Kidney tubule cell (primary cell): Measurements from ENCODE around the gene MAP4.
"Not testable (repeated sequence)": the region's sequence is repeated elsewhere in the genome, so short reads cannot be mapped to it uniquely, and the experiment has no call there.

Source experiments
- DNase-seq: peaks from one replicate; pipeline ENCODE4 v3.0.0-alpha.2; 2018; ENCODE audit warnings: low spot score

Gene MAP4

GRCh38 chr3:47895241-47895640, 121.0 kb downstream of the MAP4 start:
- DNase-seq, result no peak

DNA sequence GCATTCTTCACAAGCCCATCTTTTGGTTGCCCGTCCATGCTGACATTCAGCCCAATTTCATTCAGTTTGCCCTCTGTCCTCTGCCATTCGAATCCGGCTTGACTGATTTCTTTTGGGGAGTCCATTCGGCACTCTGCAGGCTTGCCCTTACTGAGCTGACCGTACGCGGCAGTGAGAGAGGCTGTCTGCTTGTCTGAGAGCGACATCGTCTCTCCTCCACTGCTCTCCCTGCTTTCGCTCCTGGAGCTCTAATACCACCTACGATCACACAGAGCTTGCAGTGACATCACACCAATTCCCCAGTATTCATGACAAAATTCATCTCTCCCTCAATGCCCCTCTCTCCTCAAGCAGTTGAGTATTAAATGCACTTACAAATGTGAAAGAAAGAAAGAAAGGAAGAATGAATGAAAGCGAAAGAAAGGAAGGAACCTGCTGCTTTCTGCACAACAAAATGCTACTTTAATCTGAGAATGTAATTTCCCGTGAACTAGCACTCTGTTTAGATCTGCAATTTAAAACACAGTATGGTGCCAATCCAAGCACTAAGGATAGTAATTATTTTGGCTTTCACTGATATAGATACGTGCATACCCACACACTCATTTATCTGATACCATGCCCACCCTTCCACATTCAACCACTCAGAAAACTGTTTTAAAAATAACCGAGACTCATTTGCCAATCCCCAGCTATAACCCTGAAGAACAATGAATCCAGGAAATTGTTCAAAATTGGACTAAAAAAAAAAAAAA, 123.8 kb downstream of the MAP4 start:
- DNase-seq, result no peak

DNA sequence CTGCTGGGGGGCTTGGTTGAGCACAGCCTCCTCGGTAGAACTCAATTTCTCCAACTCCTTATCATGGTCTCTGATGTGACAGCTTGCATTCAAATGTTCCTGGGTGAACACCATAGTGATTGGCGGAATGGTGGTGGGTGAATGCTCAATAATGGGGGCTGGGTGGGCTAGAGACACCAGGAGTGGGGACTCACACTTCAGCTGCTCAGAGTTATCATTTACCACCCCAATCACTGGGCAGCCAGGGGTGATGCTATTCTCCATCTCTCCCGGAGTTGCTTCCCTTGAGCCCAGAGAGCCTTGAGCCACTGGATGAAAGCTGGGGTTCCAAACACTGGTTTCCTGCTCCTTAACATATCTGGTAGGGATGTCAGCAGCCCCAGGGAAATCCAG, 124.6 kb downstream of the MAP4 start:
- DNase-seq, result no peak

DNA sequence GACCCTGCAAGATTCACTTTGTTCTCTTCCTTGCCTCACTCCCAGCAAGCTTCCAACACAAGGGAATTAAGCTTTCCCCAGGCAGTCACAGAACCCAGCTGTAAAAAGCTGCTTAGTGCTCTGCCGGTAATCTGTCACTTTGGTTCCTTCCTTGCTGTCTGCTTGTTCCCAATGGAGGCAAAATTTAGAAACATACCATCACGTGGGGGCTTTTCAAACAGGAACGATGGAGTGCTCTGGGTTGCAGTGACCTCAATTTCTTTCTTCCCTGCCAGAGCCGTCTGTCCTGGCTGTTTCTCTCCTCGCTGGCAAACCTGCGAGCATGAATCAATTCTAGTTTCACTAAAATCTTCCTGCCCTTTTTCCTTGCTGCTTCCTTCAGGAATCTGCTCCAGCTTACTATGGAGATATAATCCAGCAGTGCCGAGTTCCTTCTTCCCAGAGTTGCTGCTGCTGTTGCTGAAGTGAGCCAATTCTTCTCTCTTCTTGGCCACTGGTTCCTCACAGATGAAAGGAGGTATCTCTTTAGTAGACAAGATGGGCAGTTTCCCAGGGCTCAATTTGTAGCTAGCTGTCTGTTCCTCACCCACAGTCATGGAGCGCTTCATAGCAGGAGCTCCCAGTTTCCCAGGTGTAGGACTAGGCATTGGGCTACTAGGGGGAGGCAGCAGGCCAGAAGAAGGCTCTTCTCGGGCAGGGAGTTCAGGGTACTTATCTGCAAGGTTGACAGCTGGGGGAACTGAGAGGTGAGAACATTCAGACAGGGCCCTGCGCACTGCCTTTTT, 125.2 kb downstream of the MAP4 start:
- DNase-seq, result no peak

GRCh38 chr3:47890126-47890827, 125.9 kb downstream of the MAP4 start:
- no peak for DNase-seq

DNA sequence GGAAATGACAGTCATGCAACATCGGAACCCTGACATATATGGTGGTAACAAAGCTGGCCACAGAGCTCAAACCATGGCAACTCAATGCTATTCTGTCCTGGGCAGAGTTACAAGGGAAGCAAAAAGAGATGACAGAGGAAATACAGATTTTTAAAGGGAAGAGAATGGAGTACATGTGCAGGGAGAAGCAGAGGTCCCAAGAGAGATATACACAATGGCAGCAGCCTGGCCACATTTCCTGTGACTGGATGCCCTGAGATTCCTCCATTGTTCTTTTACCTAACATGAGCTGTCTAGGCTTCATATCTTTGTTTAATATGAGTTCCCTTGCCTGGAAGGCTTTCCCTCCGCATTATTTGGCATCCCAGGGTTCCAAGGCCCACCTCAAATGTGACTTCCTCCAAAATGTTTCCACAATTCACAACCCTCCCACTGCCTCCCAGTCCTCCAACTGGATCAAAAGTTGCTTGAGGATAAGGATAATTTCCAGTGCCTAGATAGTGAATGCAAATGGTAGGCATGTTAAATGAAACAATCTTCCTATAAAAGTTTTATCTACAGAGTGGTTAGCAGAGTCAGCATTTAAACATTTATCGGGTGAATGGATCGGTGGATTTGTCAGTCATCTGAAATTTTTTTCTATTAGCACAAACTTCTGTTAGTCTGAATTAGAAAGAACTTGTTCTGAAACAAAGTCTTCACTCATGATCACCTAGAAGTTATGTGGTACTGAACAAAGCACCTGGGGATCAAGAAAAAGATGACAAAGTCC, 127.0 kb downstream of the MAP4 start:
- no peak for DNase-seq

DNA sequence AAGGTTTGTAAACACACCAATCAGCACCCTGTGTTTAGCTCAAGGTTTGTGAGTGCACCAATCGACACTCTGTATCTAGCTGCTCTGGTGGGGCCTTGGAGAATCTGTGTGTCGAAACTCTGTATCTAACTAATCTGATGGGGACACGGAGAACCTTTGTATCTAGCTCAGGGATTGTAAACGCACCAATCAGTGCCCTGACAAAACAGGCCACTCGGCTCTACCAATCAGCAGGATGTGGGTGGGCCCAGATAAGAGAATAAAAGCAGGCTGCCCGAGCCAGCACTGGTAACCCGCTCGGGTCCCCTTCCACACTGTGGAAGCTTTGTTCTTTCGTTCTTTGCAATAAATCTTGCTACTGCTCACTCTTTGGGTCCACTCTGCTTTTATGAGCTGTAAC, 128.2 kb downstream of the MAP4 start:
- DNase-seq, result not testable (repeated sequence)

DNA sequence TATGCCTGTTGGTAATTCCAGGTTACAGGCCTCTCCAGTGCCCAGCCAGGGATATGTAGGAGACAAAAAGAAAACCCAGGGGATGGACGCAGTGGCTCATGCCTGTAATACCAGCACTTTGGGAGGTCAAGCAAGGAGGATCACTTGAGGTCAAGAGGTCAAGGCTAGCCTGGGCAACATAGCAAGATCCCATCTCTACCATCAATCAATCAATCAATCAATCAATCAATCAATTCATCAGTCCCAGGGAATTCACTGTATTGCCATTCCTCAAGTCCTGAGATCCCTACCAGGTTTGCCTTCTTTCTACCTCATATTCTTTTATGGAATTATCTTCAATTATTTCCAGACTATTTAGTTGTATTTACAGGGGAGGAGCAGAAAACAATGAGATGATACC, 131.0 kb downstream of the MAP4 start:
- DNase-seq, result no peak

- no peak for DNase-seq
Measured at GRCh38 chr3:47884603-47885002, 131.6 kb downstream of the MAP4 start.

GRCh38 chr3:47882338-47882737, 133.9 kb downstream of the MAP4 start:
- DNase-seq, result no peak

DNA sequence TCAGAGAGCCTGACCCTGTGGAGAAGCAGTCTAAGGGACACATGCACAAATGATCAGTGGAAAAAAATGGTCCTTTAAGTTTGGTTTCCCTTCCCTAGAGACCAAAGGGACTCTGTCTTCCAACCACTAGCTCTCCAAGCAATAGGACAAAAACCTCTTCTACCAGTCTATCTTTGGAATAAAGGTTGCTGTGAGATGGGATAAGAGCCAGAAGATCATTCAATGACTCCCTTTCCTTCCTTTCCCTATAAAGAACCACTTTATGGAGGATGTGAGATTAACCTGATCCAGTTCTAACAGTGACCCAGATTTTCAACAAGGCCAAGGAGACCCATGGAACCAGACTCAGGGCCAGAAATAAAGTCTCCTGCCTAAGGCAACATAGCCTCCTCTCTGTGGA, 138.5 kb downstream of the MAP4 start:
- no peak for DNase-seq

DNA sequence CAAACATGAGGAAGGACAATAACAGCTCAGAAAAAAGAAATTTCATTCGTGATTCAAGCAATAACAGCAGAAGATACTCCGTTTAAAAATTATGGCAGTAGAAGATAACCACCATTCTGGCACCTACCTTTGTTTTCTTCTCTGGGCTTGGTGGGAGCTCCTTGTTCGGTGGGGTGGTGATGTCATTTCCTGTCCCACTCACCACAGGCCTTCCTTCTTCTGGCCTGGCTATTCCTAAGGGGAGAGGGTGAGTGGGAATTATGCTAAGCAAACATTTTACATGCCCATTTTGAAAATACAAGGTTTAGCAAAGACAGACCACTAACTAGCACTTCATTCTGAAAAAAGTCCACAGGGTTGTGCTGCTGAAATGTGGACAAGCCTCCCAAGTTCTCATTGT, 138.9 kb downstream of the MAP4 start:
- DNase-seq, result peak; percentile 33

GRCh38 chr3:47874913-47875312, 141.3 kb downstream of the MAP4 start:
- no peak for DNase-seq

GRCh38 chr3:47874438-47874837, 141.8 kb downstream of the MAP4 start:
- DNase-seq, result no peak

DNA sequence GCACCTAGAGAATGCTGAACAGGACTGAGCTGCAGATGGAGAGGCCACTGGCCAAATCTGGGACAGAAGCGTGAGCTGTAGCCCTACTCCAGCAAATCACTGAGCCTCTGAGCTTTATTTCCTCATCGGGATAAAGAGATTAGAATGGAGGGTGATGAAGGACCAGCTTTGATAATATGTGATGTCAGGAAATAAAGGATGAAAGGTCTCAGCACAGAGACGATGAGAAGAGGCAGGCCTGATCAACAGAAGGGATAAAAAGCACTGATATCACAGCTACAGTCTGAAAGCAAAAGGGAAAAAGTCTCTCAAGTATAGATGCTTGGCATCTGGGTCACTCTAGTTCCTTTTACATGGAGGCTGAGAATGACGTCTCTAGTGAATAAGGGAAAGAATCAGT, 143.3 kb downstream of the MAP4 start:
- DNase-seq, result no peak

DNA sequence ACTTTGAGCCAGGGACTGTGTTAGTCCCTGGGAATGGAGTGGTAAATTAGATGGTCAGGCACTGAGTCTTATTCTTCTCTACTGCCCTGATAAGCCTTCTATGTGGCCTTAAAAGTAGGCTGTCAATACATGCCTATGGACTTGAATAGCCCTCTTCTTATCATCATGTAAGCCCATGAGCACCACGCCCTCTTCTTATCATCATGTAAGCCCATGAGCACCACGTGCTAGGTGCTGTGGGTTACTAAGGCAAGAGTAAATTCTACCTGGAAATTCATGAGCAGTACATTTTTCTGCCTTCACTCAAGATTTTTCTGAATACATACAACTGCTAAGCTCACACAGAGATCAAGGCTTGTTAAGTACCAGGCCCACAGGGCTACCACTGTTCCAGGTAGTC, 144.8 kb downstream of the MAP4 start:
- DNase-seq, result no peak

GRCh38 chr3:47870702-47871260, 145.4 kb downstream of the MAP4 start:
- no peak for DNase-seq

- no peak for DNase-seq
Measured at GRCh38 chr3:47870156-47870555, 146.1 kb downstream of the MAP4 start.

GRCh38 chr3:47868306-47868705, 147.9 kb downstream of the MAP4 start:
- DNase-seq, result no peak

DNA sequence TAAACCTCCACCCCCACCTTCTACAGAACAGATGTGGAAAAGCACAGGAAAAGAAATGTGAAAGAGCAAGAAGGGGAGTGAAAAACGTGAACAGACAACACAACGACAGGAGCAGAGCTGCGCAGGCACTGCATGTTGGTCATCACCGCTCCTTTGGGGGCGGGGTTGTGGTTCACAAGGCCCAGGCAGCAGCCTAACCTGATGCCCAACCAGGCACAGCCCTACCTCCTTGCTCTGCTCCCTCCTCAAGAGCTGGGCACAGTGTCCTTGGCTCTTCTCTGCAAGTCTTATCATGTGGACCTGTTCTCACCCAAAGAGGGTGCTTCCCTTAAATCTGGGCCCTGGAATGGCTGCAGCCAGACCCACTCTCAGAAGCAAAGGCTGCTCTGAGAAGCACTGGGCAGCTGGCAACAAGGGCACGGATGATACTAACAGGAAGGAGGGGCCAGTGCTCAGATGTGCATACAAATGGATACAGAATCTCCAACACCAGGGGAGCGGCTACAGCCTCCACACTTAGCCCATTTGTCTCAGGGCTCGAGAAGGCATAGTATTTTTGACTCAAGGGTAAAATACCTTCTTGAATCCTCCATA, 148.7 kb downstream of the MAP4 start:
- DNase-seq, result no peak

DNA sequence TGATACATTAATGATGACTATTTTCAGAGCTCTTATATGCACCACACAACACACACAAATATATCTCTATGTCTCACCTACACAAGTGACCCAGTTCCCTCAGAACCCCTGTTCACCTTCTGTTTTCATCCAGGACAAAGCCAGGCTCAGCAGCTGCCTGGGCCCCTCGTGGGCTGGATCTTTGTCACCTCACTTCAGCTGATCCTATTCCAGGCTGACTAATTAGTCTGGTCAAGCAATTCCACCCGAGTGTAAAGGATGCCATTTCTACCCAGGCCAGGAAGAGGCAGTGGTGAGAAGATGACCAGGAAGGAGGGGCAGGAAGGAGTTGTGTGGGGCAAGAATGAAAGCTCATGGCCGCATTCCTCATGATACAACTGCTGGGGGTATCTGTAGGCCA, 151.0 kb downstream of the MAP4 start:
- DNase-seq, result peak; percentile 62
